T-cell (primary cell): ENCODE results near the gene NCBP2L. TPM values are rescaled to one million over a fixed set of nuclear protein-coding genes. Genes with fewer than 3 reads are reported as not detected.

Source experiments
- ATAC-seq, 4 experiments: fragments of 200-7000 bp in 3 of 4; fragments of 150-1000 bp in 1 of 4; cut with Tn5 transposase; replicated peaks in 1 of 4; 1 replicate in 3 of 4; 2 replicates in 1 of 4; pipeline ENCODE4 v1.10.0; 2021; ENCODE audit warnings: moderate library complexity in 3 of 4, mild to moderate bottlenecking in 2 of 4, moderate number of reproducible peaks in 1 of 4
- CTCF ChIA-PET, 2 donors: fragments of 300-600 bp; sonication (Branson Sonifier 250); formaldehyde crosslinking; loops; one replicate each; lab custom pipeline; 2022; ENCODE audit warnings: antibody characterized with exemption in 2 of 2; lab: Charles Lee
- POLR2A ChIA-PET, 2 donors: fragments of 300-600 bp; sonication (Branson Sonifier 250); formaldehyde crosslinking; loops; one replicate each; lab custom pipeline; 2022; ENCODE audit warnings: antibody characterized with exemption in 2 of 2; lab: Charles Lee
- DNase-seq, 35 experiments: peaks; one replicate each; pipeline versions ENCODE4 v3.0.0 to v3.0.0-alpha.2; 2013 to 2023
- H3K27ac ChIP-seq: one replicate; pipeline ENCODE4 v1.5.1; 2013; ENCODE audit warnings: low read length
- H3K27me3 ChIP-seq, 2 experiments: replicated peaks in 1 of 2; 1 replicate in 1 of 2; 2 replicates in 1 of 2; pipeline versions ENCODE4 v1.6.1 to v1.7.0; 2013; ENCODE audit warnings: low read length in 1 of 2, mixed read lengths in 1 of 2; ENCODE audit not compliant: control insufficient read depth in 2 of 2, insufficient read depth in 2 of 2; ENCODE audit errors: extremely low read depth in 1 of 2
- H3K36me3 ChIP-seq, 2 donors: 1 replicate in 1 of 2; 2 replicates in 1 of 2; pipeline versions ENCODE4 v1.6.1 to v1.7.0; 2013; ENCODE audit warnings: low read length in 1 of 2; ENCODE audit not compliant: control insufficient read depth in 2 of 2, insufficient read depth in 1 of 2; ENCODE audit errors: extremely low read depth in 1 of 2
- H3K4me1 ChIP-seq, 2 experiments: 1 replicate in 1 of 2; 2 replicates in 1 of 2; pipeline versions ENCODE4 v1.6.1 to v1.7.0; 2013; ENCODE audit warnings: low read length in 2 of 2, mixed read lengths in 1 of 2; ENCODE audit not compliant: insufficient read depth in 2 of 2, control insufficient read depth in 1 of 2; ENCODE audit errors: extremely low read depth in 1 of 2
- H3K4me3 ChIP-seq, 2 donors: 1 replicate in 1 of 2; 2 replicates in 1 of 2; pipeline versions ENCODE4 v1.5.1 to v1.7.0; 2013; ENCODE audit warnings: mild to moderate bottlenecking in 2 of 2, low read length in 1 of 2, moderate library complexity in 1 of 2; ENCODE audit not compliant: control insufficient read depth in 1 of 2; ENCODE audit errors: extremely low read depth in 1 of 2
- H3K9me3 ChIP-seq: 2 replicates; pipeline ENCODE4 v1.7.0; 2013
- H3K27ac Mint-ChIP-seq, 2 donors: one replicate each; pipeline ENCODE4 v1.8.0; 2020 to 2021; ENCODE audit warnings: mild to moderate bottlenecking in 2 of 2, mixed read lengths in 2 of 2
- H3K27me3 Mint-ChIP-seq, 2 donors: one replicate each; pipeline ENCODE4 v1.8.0; 2021 to 2022; ENCODE audit warnings: mixed read lengths in 2 of 2
- H3K36me3 Mint-ChIP-seq: one replicate; pipeline ENCODE4 v1.8.0; 2021; ENCODE audit warnings: mixed read lengths
- H3K4me1 Mint-ChIP-seq, 3 donors: one replicate each; pipeline ENCODE4 v1.8.0; 2020 to 2022; ENCODE audit warnings: mixed read lengths in 3 of 3, mild to moderate bottlenecking in 1 of 3
- H3K4me3 Mint-ChIP-seq, 3 donors: one replicate each; pipeline ENCODE4 v1.8.0; 2020 to 2022; ENCODE audit warnings: mild to moderate bottlenecking in 3 of 3, mixed read lengths in 3 of 3, moderate library complexity in 3 of 3
- H3K9me3 Mint-ChIP-seq, 3 donors: one replicate each; pipeline ENCODE4 v1.8.0; 2020 to 2022; ENCODE audit warnings: mixed read lengths in 3 of 3
- WGBS: methylation state at CpG from one replicate; pipeline ENCODE4 v1.1.5; 2013; ENCODE audit warnings: missing lambda C conversion rate; ENCODE audit not compliant: insufficient coverage; 5-methylcytosine and 5-hydroxymethylcytosine counted together
- total RNA-seq, 35 experiments: library from RNA in 6 of 35; stranded (reverse) in 6 of 35; fragments of 120-200 nt in 1 of 35; gene quantifications; one replicate each; pipeline versions ENCODE4 v1.2.1 to v1.2.4 and lab custom pipeline; 2013 to 2026

The NCBP2L gene
- total RNA-seq, 5 donors from 2014 or later (not counting 1 experiment from before 2014, with no cell fraction given) = not detected

DNA sequence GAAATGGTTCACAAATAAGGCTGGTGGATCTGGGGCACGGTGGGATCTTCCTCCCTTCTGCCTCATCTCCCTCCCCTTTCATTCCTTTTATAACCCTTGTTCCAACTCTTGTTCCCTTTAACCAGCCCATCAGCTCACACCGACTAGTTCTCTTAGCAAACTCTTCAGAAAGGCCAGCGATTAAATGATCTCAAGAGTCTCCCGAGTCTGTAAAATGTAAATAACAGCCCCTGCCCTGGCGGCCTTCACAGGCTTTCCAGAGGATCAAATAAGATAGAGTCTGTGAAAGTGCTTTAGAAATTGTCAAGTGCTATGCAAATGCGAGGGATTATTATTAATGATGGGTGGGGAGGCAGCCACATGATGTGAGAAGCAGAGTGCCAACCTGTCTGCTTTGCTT is 29.0 kb upstream of the NCBP2L start:
- Mint-ChIP-seq H3K4me1 (peaks cover 4 to 6% (median 4%) of the 10 kb centered on the region in 3 donors), H3K27ac (no peak overlapping the region), H3K36me3 (no peaks in the 10 kb centered on the region), H3K9me3 (no peaks in the 10 kb centered on the region), H3K27me3 (no peaks in the 10 kb centered on the region), H3K4me3 (no peak overlapping the region)
- no peaks in the 10 kb centered on the region for H3K36me3 ChIP-seq
- POLR2A ChIA-PET = no interaction called here
- H3K4me3 ChIP-seq = no peak overlapping the region
- DNase-seq = no peak
- H3K27me3 ChIP-seq = no peaks in the 10 kb centered on the region
- no peak for ATAC-seq
- no peaks in the 10 kb centered on the region for H3K9me3 ChIP-seq
- 86% methylated on average over 2 of the region's 6 CpGs for WGBS
- H3K27ac ChIP-seq = no peak overlapping the region
- peaks cover 0 to 5% of the 10 kb centered on the region in 2 experiments for H3K4me1 ChIP-seq
- CTCF ChIA-PET = interaction anchor here in 1 of 2 donors (0.6 kb wide), 1 partner anchor 116 kb away, joined by 3 read pairs; no protein-coding TSS in a partner anchor

DNA sequence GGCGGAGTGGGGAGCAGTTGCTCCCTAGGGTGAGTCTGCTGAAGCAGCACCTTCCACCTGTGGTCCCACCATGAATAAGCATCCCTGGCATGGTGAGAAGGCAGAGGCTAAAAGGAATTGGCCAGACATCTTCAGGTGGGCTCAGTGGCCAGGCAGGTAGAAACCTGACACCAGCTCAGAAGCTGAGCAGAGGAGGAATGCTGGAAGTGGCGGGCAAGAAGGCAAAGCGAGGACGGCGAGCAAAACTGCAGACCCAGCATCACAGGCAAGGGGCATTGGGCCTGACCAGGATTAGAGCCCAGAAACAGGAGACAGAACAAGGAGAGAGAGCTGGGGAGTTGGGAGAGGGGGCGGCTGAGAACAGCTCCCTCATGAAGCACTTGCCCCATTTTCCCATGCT is 27.3 kb upstream of the NCBP2L start:
- Histone ChIP-seq H3K4me1 (no peaks in the 10 kb centered on the region), H3K27ac (no peak overlapping the region), H3K4me3 (no peak overlapping the region), H3K36me3 (no peaks in the 10 kb centered on the region), H3K27me3 (no peaks in the 10 kb centered on the region), H3K9me3 (no peaks in the 10 kb centered on the region)
- no peak overlapping the region for H3K4me3 Mint-ChIP-seq
- peak overlapping the region in 1 of 2 donors; percentile 23 for H3K27ac Mint-ChIP-seq
- CTCF ChIA-PET = interaction anchor here in 1 of 2 donors (0.7 kb wide), 1 partner anchor 50 kb away, joined by 3 read pairs; no protein-coding TSS in a partner anchor
- H3K4me1 Mint-ChIP-seq = peaks cover 4 to 7% (median 5%) of the 10 kb centered on the region in 3 donors
- 100% methylated on average over 1 of the region's 6 CpGs for WGBS
- no peaks in the 10 kb centered on the region for H3K36me3 Mint-ChIP-seq
- POLR2A ChIA-PET = no interaction called here
- H3K9me3 Mint-ChIP-seq = no peaks in the 10 kb centered on the region
- no peak for DNase-seq
- H3K27me3 Mint-ChIP-seq = no peaks in the 10 kb centered on the region
- ATAC-seq = no peak

DNA sequence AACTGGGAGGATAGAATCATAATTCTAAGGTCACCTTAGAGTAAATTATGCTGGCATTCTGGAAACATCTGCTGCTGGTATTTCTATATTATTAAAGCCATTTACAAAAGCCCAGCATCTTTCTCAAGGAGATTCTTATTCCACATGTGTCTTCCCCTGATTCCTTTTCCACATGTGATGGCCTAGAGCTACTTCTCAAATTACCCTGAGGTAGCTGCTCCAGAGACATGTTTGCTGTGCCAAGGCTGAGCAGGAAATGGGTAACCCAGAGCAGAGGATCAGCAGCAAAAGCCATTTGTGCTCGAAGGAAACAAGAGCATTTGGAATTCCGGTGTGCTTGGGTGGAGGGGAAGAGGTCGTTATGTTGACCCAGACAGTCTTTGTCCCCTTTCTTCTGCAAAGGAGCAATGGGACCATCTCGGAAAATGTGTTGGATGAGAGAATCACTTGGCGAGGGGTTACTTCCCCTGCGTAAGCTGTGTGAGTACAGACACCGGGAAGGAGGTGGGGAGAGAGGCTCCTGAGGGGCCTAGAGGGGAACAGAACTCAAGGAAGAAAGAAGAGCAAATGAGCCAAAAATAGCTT is 26.6 kb upstream of the NCBP2L start:
- ATAC-seq = no peak
- POLR2A ChIA-PET = no interaction called here
- Histone ChIP-seq H3K27me3 (no peaks in the 10 kb centered on the region), H3K4me3 (no peak overlapping the region), H3K4me1 (no peaks in the 10 kb centered on the region), H3K27ac (no peak overlapping the region), H3K36me3 (no peaks in the 10 kb centered on the region), H3K9me3 (no peaks in the 10 kb centered on the region)
- 70% methylated on average over 2 of the region's 7 CpGs for WGBS
- H3K4me3 Mint-ChIP-seq = no peak overlapping the region
- H3K36me3 Mint-ChIP-seq = no peaks in the 10 kb centered on the region
- H3K9me3 Mint-ChIP-seq = no peaks in the 10 kb centered on the region
- H3K27me3 Mint-ChIP-seq = no peaks in the 10 kb centered on the region
- peaks cover 10 to 12% (median 12%) of the 10 kb centered on the region in 3 donors for H3K4me1 Mint-ChIP-seq
- no peak overlapping the region for H3K27ac Mint-ChIP-seq
- DNase-seq = no peak
- CTCF ChIA-PET = no interaction called here

DNA sequence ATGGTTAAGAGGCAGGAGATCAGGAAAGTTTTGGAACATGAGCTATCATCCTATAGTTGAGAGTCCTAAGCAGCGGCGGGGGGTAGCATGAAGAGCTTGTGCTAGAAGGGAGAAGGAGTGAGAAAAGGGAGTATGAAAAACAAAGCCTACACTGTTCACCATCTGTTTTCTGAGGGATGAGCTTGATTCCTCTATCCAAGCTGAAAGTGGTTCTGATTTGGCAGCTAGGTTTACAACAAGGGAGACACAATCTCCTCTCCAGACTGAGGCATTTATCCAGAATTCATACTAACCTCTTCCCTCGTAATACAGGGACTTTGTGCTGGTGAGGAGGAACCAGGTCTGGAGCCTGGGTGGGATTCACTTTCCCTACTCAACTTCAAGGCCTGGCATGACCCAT is 25.5 kb upstream of the NCBP2L start:
- Mint-ChIP-seq H3K9me3 (no peaks in the 10 kb centered on the region), H3K4me3 (no peak overlapping the region), H3K4me1 (peaks cover 10 to 19% (median 16%) of the 10 kb centered on the region in 3 donors), H3K27ac (no peak overlapping the region), H3K36me3 (no peaks in the 10 kb centered on the region), H3K27me3 (no peaks in the 10 kb centered on the region)
- no peaks in the 10 kb centered on the region for H3K27me3 ChIP-seq
- ChIA-PET CTCF (interaction anchor here in 1 of 2 donors (0.7 kb wide), 1 partner anchor 34 kb away, joined by 3 read pairs; no protein-coding TSS in a partner anchor), POLR2A (no interaction called here)
- H3K36me3 ChIP-seq = no peaks in the 10 kb centered on the region
- no peaks in the 10 kb centered on the region for H3K9me3 ChIP-seq
- DNase-seq = no peak
- H3K4me1 ChIP-seq = no peaks in the 10 kb centered on the region
- no peak overlapping the region for H3K4me3 ChIP-seq
- no peak overlapping the region for H3K27ac ChIP-seq
- WGBS = no CpG with 5 or more reads among the region's 3 CpGs
- ATAC-seq = no peak

DNA sequence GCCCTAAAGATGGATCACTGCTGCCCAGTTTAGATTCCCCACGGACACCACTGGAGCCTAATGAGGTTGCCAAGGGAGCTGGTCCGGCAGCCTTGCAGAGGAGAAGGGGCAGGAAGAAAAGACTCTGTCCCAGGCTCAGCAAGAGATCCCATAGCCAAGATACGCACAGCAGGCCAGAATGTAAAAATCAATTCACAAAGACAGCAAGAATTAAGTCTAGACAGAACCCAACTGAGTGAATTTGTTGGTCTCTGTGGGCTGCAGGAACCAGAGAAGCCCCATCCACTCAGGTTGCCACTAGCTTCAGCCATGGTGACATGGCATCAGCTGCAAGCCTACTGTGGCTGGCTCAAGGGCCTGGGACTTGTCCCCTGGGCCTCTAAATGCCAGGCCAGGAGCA is 24.8 kb upstream of the NCBP2L start:
- no peak overlapping the region for H3K27ac ChIP-seq
- no peak overlapping the region for H3K27ac Mint-ChIP-seq

DNA sequence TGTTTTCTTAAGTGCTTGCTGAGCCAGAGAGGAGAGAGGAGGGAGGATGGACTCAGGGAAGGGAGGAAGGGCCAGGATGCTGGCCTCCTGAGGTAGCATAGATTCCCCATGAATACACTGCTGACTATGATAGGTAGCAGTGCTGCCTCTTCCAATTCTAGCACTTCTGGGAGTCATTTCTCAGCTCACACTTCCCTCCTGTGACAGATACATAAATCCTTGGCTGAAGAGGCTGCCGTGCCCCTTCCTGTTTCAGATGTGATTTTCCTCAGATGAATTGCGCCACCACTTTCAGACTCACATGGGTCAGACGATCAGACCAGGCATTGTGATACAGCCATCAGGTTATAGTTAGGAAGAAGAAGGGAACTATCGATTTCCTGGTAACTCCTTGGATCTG is 24.3 kb upstream of the NCBP2L start:
- Mint-ChIP-seq H3K27me3 (no peaks in the 10 kb centered on the region), H3K4me1 (peaks cover 16 to 26% (median 23%) of the 10 kb centered on the region in 3 donors), H3K9me3 (no peaks in the 10 kb centered on the region), H3K4me3 (no peak overlapping the region), H3K36me3 (no peaks in the 10 kb centered on the region), H3K27ac (no peak overlapping the region)
- no peak for DNase-seq
- H3K36me3 ChIP-seq = no peaks in the 10 kb centered on the region
- no peaks in the 10 kb centered on the region for H3K4me1 ChIP-seq
- WGBS = no CpG with 5 or more reads among the region's 4 CpGs
- H3K9me3 ChIP-seq = no peaks in the 10 kb centered on the region
- H3K27ac ChIP-seq = no peak overlapping the region
- POLR2A ChIA-PET = interaction anchor here in 1 of 2 donors (0.6 kb wide), 1 partner anchor 134 kb away, joined by 9 read pairs; no protein-coding TSS in a partner anchor
- no peaks in the 10 kb centered on the region for H3K27me3 ChIP-seq
- CTCF ChIA-PET = no interaction called here
- ATAC-seq = no peak
- no peak overlapping the region for H3K4me3 ChIP-seq

More for the DNA sequence above, 24.8 kb upstream of the NCBP2L start:
- Mint-ChIP-seq H3K4me3 (no peak overlapping the region), H3K27me3 (no peaks in the 10 kb centered on the region), H3K4me1 (peaks cover 11 to 22% (median 19%) of the 10 kb centered on the region in 3 donors), H3K9me3 (no peaks in the 10 kb centered on the region), H3K36me3 (no peaks in the 10 kb centered on the region)
- Histone ChIP-seq H3K4me3 (no peak overlapping the region), H3K9me3 (no peaks in the 10 kb centered on the region), H3K4me1 (no peaks in the 10 kb centered on the region), H3K27me3 (no peaks in the 10 kb centered on the region), H3K36me3 (no peaks in the 10 kb centered on the region)
- POLR2A ChIA-PET = interaction anchor here in 1 of 2 donors (0.6 kb wide), 1 partner anchor 134 kb away, joined by 9 read pairs; no protein-coding TSS in a partner anchor
- ATAC-seq (no peak), DNase-seq (no peak)
- CTCF ChIA-PET = interaction anchor here in 1 of 2 donors (0.5 to 0.7 kb wide), 2 partner anchors 34 to 35 kb away, joined by 3 read pairs; no protein-coding TSS in a partner anchor
- 100% methylated on average over 1 of the region's 3 CpGs for WGBS
